GM12878 (cell line): ENCODE data around the gene SUN5. TPM values are rescaled to one million over a fixed set of nuclear protein-coding genes. Genes with fewer than 3 reads are reported as not detected.

Source experiments
- ATAC-seq: fragments of 200-7000 bp; cut with Tn5 transposase; 3 replicates; pipeline ENCODE4 v1.9.1; 2020; ENCODE audit warnings: mild to moderate bottlenecking, moderate library complexity
- BruUV-seq: library from RNA; stranded (reverse); fragments of 400-500 nt; replicated peaks from 2 replicates; lab custom pipeline; 2021; lab: Mats Ljungman, UMichigan
- CTCF ChIA-PET: fragments of 300-600 bp; sonication (Branson Sonifier 250); formaldehyde crosslinking; extraction: SDS; loops from one replicate; lab custom pipeline; 2021; ENCODE audit warnings: inconsistent platforms; lab: Yijun Ruan, JAX
- POLR2A ChIA-PET: fragments of 350-600 bp; formaldehyde crosslinking; extraction: SDS; loops from one replicate; lab custom pipeline; 2021; ENCODE audit warnings: inconsistent platforms; lab: Charles Lee
- RAD21 ChIA-PET: fragments of 300-600 bp; sonication (Branson Sonifier 250); formaldehyde crosslinking; loops from one replicate; lab custom pipeline; 2023; ENCODE audit warnings: antibody characterized with exemption; ENCODE audit not compliant: unreplicated experiment; lab: Charles Lee
- SMC1A ChIA-PET: fragments of 300-600 bp; sonication (Branson Sonifier 250); formaldehyde crosslinking; loops from one replicate; lab custom pipeline; 2023; ENCODE audit not compliant: unreplicated experiment, uncharacterized antibody; lab: Charles Lee
- DNase-seq: peaks from one replicate; pipeline ENCODE4 v3.0.0-alpha.2; 2011; ENCODE audit warnings: low read depth, low spot score
- FAIRE-seq: peaks from 3 replicates; lab custom pipeline; 2011; peaks lifted over from hg19 to GRCh38; lab: Jason Lieb, UNC
- H2AFZ ChIP-seq: 2 replicates; pipeline ENCODE4 v1.6.0; 2011; ENCODE audit warnings: low read depth, low read length, control low read depth; ENCODE audit not compliant: control insufficient read depth
- H3K27ac ChIP-seq: 2 replicates; pipeline ENCODE4 v1.5.1; 2011; ENCODE audit warnings: control low read depth; ENCODE audit not compliant: control insufficient read depth, insufficient read depth
- H3K27me3 ChIP-seq, 2 experiments: replicated peaks in 1 of 2; 2 replicates each; pipeline versions ENCODE4 v1.6.0 to v1.6.1; 2011; ENCODE audit warnings: low read length in 1 of 2; ENCODE audit not compliant: control insufficient read depth in 2 of 2, insufficient read depth in 2 of 2
- H3K36me3 ChIP-seq, 2 experiments: 2 replicates each; pipeline ENCODE4 v1.5.1; 2011; ENCODE audit warnings: low read length in 1 of 2; ENCODE audit not compliant: control insufficient read depth in 2 of 2, insufficient read depth in 2 of 2
- H3K4me1 ChIP-seq: 2 replicates; pipeline ENCODE4 v1.6.1; 2011; ENCODE audit warnings: mild to moderate bottlenecking, low read length, moderate library complexity, mixed read lengths; ENCODE audit not compliant: control insufficient read depth, insufficient read depth
- H3K4me2 ChIP-seq: 2 replicates; pipeline ENCODE4 v1.6.0; 2011; ENCODE audit warnings: control low read depth; ENCODE audit not compliant: control insufficient read depth, insufficient read depth
- H3K4me3 ChIP-seq: fragments of 200-600 bp; sonication (generic); 2 replicates; pipeline ENCODE4 v1.5.1; 2016
- H3K79me2 ChIP-seq: 2 replicates; pipeline ENCODE4 v1.6.0; 2011; ENCODE audit warnings: low read length; ENCODE audit not compliant: control insufficient read depth, insufficient read depth
- H3K9ac ChIP-seq: 2 replicates; pipeline ENCODE4 v1.8.0; 2011; ENCODE audit warnings: low read length, control low read depth, mixed read lengths; ENCODE audit not compliant: control insufficient read depth, insufficient read depth
- H3K9me3 ChIP-seq: replicated peaks from 3 replicates; pipeline ENCODE4 v1.5.1; 2011; ENCODE audit warnings: mild to moderate bottlenecking, low read length; ENCODE audit not compliant: control insufficient read depth, insufficient read depth
- H4K20me1 ChIP-seq: 2 replicates; pipeline ENCODE4 v1.6.0; 2011; ENCODE audit not compliant: control insufficient read depth, insufficient read depth
- ATF3 ChIP-seq: IDR thresholded peaks from 2 replicates; pipeline ENCODE4 v1.6.1; 2011; ENCODE audit warnings: low read depth, mild to moderate bottlenecking, low read length, moderate library complexity, borderline replicate concordance; ENCODE audit errors: extremely low read depth
- BHLHE40 ChIP-seq, 2 experiments: fragments of 450-650 bp in 1 of 2; IDR thresholded peaks; 2 replicates each; pipeline ENCODE4 v1.6.1; 2011 to 2017; ENCODE audit warnings: low read depth in 2 of 2, borderline replicate concordance in 1 of 2, improper control_type of control experiment in 1 of 2, low read length in 1 of 2, mild to moderate bottlenecking in 1 of 2
- DPF2 ChIP-seq: fragments of 450-650 bp; IDR thresholded peaks from 2 replicates; pipeline ENCODE4 v1.6.1; 2017; ENCODE audit warnings: mild to moderate bottlenecking
- GATAD2B ChIP-seq: fragments of 450-650 bp; conservative IDR thresholded peaks from 2 replicates; pipeline ENCODE4 v1.6.1; 2017; ENCODE audit warnings: low read depth, mild to moderate bottlenecking, moderate library complexity
- HCFC1 ChIP-seq: fragments of 150-350 bp; IDR thresholded peaks from 2 replicates; pipeline ENCODE4 v1.6.1; 2014; ENCODE audit warnings: low read length
- KDM1A ChIP-seq: fragments of 200-600 bp; sonication (generic); IDR thresholded peaks from 2 replicates; pipeline ENCODE4 v1.6.1; 2016; ENCODE audit warnings: borderline replicate concordance
- MEF2A ChIP-seq: IDR thresholded peaks from 2 replicates; pipeline ENCODE4 v1.6.1; 2011; ENCODE audit warnings: low read depth, mild to moderate bottlenecking, low read length, moderate library complexity; ENCODE audit not compliant: insufficient read depth
- MYC ChIP-seq: IDR thresholded peaks from 2 replicates; pipeline ENCODE4 v1.6.1; 2011; ENCODE audit warnings: mild to moderate bottlenecking, low read length, moderate library complexity, inconsistent platforms; ENCODE audit not compliant: insufficient read depth, insufficient replicate concordance, insufficient read length, severe bottlenecking
- NR2C2 ChIP-seq: IDR thresholded peaks from 2 replicates; pipeline ENCODE4 v1.6.1; 2011; ENCODE audit warnings: borderline replicate concordance, low read depth; ENCODE audit not compliant: control insufficient read depth, insufficient read length
- RELA ChIP-seq: fragments of 450-650 bp; IDR thresholded peaks from 2 replicates; pipeline ENCODE4 v1.8.0; 2014; ENCODE audit warnings: borderline replicate concordance; ENCODE audit not compliant: partially characterized antibody
- SMAD5 ChIP-seq: IDR thresholded peaks from 2 replicates; pipeline ENCODE4 v1.6.1; 2016; ENCODE audit warnings: antibody characterized with exemption, low read depth
- SRF ChIP-seq, 2 experiments: IDR thresholded peaks; 2 replicates each; pipeline ENCODE4 v1.6.1; 2011; ENCODE audit warnings: low read depth in 2 of 2, low read length in 2 of 2, mild to moderate bottlenecking in 1 of 2, moderate library complexity in 1 of 2
- SUZ12 ChIP-seq: fragments of 200-600 bp; sonication (generic); IDR thresholded peaks from one replicate; pipeline ENCODE4 v1.6.1; 2018; ENCODE audit warnings: antibody characterized with exemption, mild to moderate bottlenecking; ENCODE audit not compliant: unreplicated experiment
- USF1 ChIP-seq: IDR thresholded peaks from 2 replicates; pipeline ENCODE4 v1.6.1; 2011; ENCODE audit warnings: borderline replicate concordance, low read depth, mild to moderate bottlenecking, moderate library complexity, mixed read lengths, low read length; ENCODE audit not compliant: insufficient read depth; ENCODE audit errors: extremely low read length
- ZBED1 ChIP-seq: IDR thresholded peaks from 2 replicates; pipeline ENCODE4 v1.6.1; 2016; ENCODE audit warnings: borderline replicate concordance
- WGBS: methylation state at CpG from one replicate; pipeline ENCODE4 v1.1.6; 2016; ENCODE audit warnings: low lambda C conversion rate; ENCODE audit not compliant: insufficient replicate concordance, insufficient coverage; ENCODE audit errors: missing lambda C conversion rate; 5-methylcytosine and 5-hydroxymethylcytosine counted together
- in situ Hi-C: fragments of 300-500 bp; cut with MboI; formaldehyde crosslinking; loops from 9 replicates; pipeline ENCODE4 v1.14.3; 2018; ENCODE audit warnings: mixed read lengths
- intact Hi-C: fragments of 100-400 bp; cut with micrococcal nuclease; formaldehyde crosslinking; loops from one replicate; pipeline ENCODE4 v1.14.2; 2022; ENCODE audit not compliant: unreplicated experiment
- polyA plus RNA-seq, 11 experiments: library from polyadenylated mRNA; depleted of rRNA in 4 of 11; unstranded in 6 of 11; stranded (reverse) in 5 of 11; fragments of >200 nt; fragmentation: Nextera tagmentation in 4 of 11; fragmentation: Illumina TruSeq in 1 of 11; extraction: Ambion mirVana in 4 of 11; extraction: Trizol in 1 of 11; gene quantifications; 1 replicate in 1 of 11; 2 replicates in 10 of 11; pipeline versions ENCODE4 v1.2.1 to v1.2.3, GENCODE V29; 2011 to 2016; ENCODE audit warnings: inconsistent platforms in 2 of 11, missing spikeins in 2 of 11, low read depth in 1 of 11
- total RNA-seq, 4 experiments: library from RNA; depleted of rRNA in 3 of 4; stranded (reverse); fragments of >200 nt in 3 of 4; fragmentation: Illumina TruSeq in 1 of 4; extraction: Trizol in 1 of 4; gene quantifications; 2 replicates each; pipeline versions ENCODE4 v1.2.1 to v1.2.3, GENCODE V29; 2013 to 2021

SUN5 gene
- total and polyA plus RNA-seq, 10 of the 15 experiments (the other 5 are each of a cell fraction or from before 2014, with no cell fraction given), result not detected

DNA sequence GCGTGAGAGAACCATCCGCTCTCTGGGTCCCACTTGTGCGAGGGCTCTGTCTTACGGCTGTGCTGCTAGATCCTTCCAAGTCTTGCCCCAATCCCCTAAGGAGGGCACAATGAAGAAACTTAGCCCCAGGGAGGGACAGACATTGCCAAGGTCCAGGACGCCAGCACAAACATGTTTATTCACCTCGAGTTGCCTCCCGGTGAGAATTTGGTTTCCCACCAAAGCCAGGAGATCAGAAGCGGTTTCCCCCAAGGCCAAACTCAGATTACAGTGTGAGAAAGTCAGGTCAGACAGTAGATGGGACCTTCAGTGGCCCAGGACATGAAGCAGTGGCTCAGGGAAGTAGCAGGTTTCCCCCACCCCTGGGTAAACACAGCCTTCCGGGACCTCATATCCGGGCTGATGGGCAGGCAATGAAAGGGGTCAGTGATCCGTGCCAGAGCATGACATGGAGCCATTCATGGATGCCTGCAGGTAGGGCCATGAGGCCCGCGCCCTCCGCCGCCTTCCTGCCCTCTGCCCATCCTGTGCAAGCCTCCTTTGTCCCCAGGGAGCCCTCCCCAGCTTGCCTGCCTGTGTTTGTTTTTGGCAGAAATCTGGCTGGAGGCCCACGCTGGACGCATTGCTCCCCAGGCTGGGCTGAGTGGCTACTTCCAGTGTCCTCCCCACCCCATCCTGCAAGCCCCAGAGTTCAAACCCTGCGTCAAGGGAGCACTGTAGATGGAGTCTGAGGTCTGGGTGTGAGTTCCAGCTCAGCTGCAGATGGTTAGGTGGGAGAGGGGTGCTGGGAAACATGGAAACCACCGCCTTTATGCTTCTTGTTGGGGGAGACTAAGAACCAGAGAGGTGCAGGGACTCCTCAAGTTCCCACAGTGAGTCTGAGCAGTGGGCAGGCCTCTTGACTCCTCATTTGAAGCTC lies 5.2 kb upstream of the SUN5 start:
- peak; percentile 44 for ATAC-seq
- no peak for DNase-seq
- ChIA-PET SMC1A (no interaction called here), CTCF (no interaction called here), RAD21 (no interaction called here), POLR2A (no interaction called here)
- Histone ChIP-seq H3K4me2 (no peak overlapping the region), H3K36me3 (no peaks in the 10 kb centered on the region), H3K27me3 (no peaks in the 10 kb centered on the region; a peak in 2 of 4 replicates), H2AFZ (no peak overlapping the region; the same call in 1 of the 2 replicates), H3K4me3 (no peak overlapping the region), H3K27ac (no peak overlapping the region), H3K9ac (no peak overlapping the region), H4K20me1 (no peaks in the 10 kb centered on the region), H3K9me3 (no peaks in the 10 kb centered on the region; the same call in 2 of the 3 replicates), H3K4me1 (no peaks in the 10 kb centered on the region), H3K79me2 (no peaks in the 10 kb centered on the region)
- BruUV-seq, result no TSS peak
- intact Hi-C loops, result no loop called here
- WGBS, result 27% methylated on average over 19 of the region's 19 CpGs
- in situ Hi-C loops, result no loop called here
- TF ChIP-seq SMAD5 (no peak), RELA (no peak), SUZ12 (no peak), ZBED1 (no peak), KDM1A (no peak), GATAD2B (no peak), HCFC1 (no peak), ATF3 (no peak), NR2C2 (no peak), BHLHE40 (IDR thresholded peaks at IDR 0.05; ENCODE audit: borderline replicate concordance in 1 of 2, low read depth in 2 of 2, low read length in 1 of 2) (no peak), USF1 (no peak), SRF (IDR thresholded peaks at IDR 0.05; ENCODE audit: low read depth in 2 of 2, low read length in 2 of 2) (no peak), DPF2 (no peak), MEF2A (no peak), MYC (no peak)
- FAIRE-seq, result no peak
